ENCODE results near the gene GALNT2.

The GALNT2 gene

GRCh38 chr1:230233786-230234185 is 166.7 kb downstream of the GALNT2 start:
- FAIRE-seq, result no peak
- TF ChIP-seq PAX5 (IDR thresholded peaks at IDR 0.05; ENCODE audit: insufficient read depth, low read length, severe bottlenecking) (no peak), POLR2AphosphoS5 (IDR thresholded peaks at IDR 0.05; ENCODE audit: low read depth, low read length) (no peak), POLR2A (IDR thresholded peaks at IDR 0.05; ENCODE audit: low read depth, low read length) (no peak), TAF1 (IDR thresholded peaks at IDR 0.05; ENCODE audit: low read depth, low read length) (no peak), POU2F2 (IDR thresholded peaks at IDR 0.05; ENCODE audit: low read depth, low read length) (no peak), SPI1 (IDR thresholded peaks at IDR 0.05; ENCODE audit: low read depth, low read length) (no peak)
- DNase-seq (ENCODE audit: insufficient read length, low spot score), result no peak

- FAIRE-seq (no peak), DNase-seq (ENCODE audit: insufficient read length, low spot score) (no peak)
- TF ChIP-seq TAF1 (IDR thresholded peaks at IDR 0.05; ENCODE audit: low read depth, low read length), result no peak
- no peak for TF ChIP-seq PAX5 (IDR thresholded peaks at IDR 0.05; ENCODE audit: insufficient read depth, low read length, severe bottlenecking)
- no peak for TF ChIP-seq SPI1 (IDR thresholded peaks at IDR 0.05; ENCODE audit: low read depth, low read length)
- no peak for TF ChIP-seq POU2F2 (IDR thresholded peaks at IDR 0.05; ENCODE audit: low read depth, low read length)
- no peak for TF ChIP-seq POLR2AphosphoS5 (IDR thresholded peaks at IDR 0.05; ENCODE audit: low read depth, low read length)
- no peak for TF ChIP-seq POLR2A (IDR thresholded peaks at IDR 0.05; ENCODE audit: low read depth, low read length)
Measured at GRCh38 chr1:230235876-230236275, 168.8 kb downstream of the GALNT2 start.

GRCh38 chr1:230236301-230237008 is 169.4 kb downstream of the GALNT2 start:
- TF ChIP-seq PAX5 (IDR thresholded peaks at IDR 0.05; ENCODE audit: insufficient read depth, low read length, severe bottlenecking) (no peak), POU2F2 (IDR thresholded peaks at IDR 0.05; ENCODE audit: low read depth, low read length) (no peak)
- FAIRE-seq, result no peak
- DNase-seq (ENCODE audit: insufficient read length, low spot score), result no peak

- DNase-seq (ENCODE audit: insufficient read length, low spot score) (no peak), FAIRE-seq (no peak)
- TF ChIP-seq POLR2AphosphoS5 (IDR thresholded peaks at IDR 0.05; ENCODE audit: low read depth, low read length) (no peak), POLR2A (IDR thresholded peaks at IDR 0.05; ENCODE audit: low read depth, low read length) (no peak), TAF1 (IDR thresholded peaks at IDR 0.05; ENCODE audit: low read depth, low read length) (no peak), PAX5 (IDR thresholded peaks at IDR 0.05; ENCODE audit: insufficient read depth, low read length, severe bottlenecking) (no peak), SPI1 (IDR thresholded peaks at IDR 0.05; ENCODE audit: low read depth, low read length) (no peak), POU2F2 (IDR thresholded peaks at IDR 0.05; ENCODE audit: low read depth, low read length) (no peak)
Measured at GRCh38 chr1:230237009-230237370, 170.0 kb downstream of the GALNT2 start.

GRCh38 chr1:230237805-230238204 is 170.8 kb downstream of the GALNT2 start:
- DNase-seq (ENCODE audit: insufficient read length, low spot score) (no peak), FAIRE-seq (no peak)
- TF ChIP-seq PAX5 (IDR thresholded peaks at IDR 0.05; ENCODE audit: insufficient read depth, low read length, severe bottlenecking) (no peak), TAF1 (IDR thresholded peaks at IDR 0.05; ENCODE audit: low read depth, low read length) (no peak), POLR2A (IDR thresholded peaks at IDR 0.05; ENCODE audit: low read depth, low read length) (no peak), POU2F2 (IDR thresholded peaks at IDR 0.05; ENCODE audit: low read depth, low read length) (no peak), SPI1 (IDR thresholded peaks at IDR 0.05; ENCODE audit: low read depth, low read length) (no peak), POLR2AphosphoS5 (IDR thresholded peaks at IDR 0.05; ENCODE audit: low read depth, low read length) (no peak)

GRCh38 chr1:230240446-230241086 is 173.5 kb downstream of the GALNT2 start:
- no peak for FAIRE-seq
- no peak for DNase-seq (ENCODE audit: insufficient read length, low spot score)
- TF ChIP-seq POLR2A (IDR thresholded peaks at IDR 0.05; ENCODE audit: low read depth, low read length) (no peak), TAF1 (IDR thresholded peaks at IDR 0.05; ENCODE audit: low read depth, low read length) (no peak), POU2F2 (IDR thresholded peaks at IDR 0.05; ENCODE audit: low read depth, low read length) (no peak), POLR2AphosphoS5 (IDR thresholded peaks at IDR 0.05; ENCODE audit: low read depth, low read length) (no peak), SPI1 (IDR thresholded peaks at IDR 0.05; ENCODE audit: low read depth, low read length) (no peak), PAX5 (IDR thresholded peaks at IDR 0.05; ENCODE audit: insufficient read depth, low read length, severe bottlenecking) (no peak)

- FAIRE-seq (peak; percentile 20), DNase-seq (ENCODE audit: insufficient read length, low spot score) (no peak)
- no peak for TF ChIP-seq POLR2A (IDR thresholded peaks at IDR 0.05; ENCODE audit: low read depth, low read length)
- no peak for TF ChIP-seq TAF1 (IDR thresholded peaks at IDR 0.05; ENCODE audit: low read depth, low read length)
- no peak for TF ChIP-seq PAX5 (IDR thresholded peaks at IDR 0.05; ENCODE audit: insufficient read depth, low read length, severe bottlenecking)
- no peak for TF ChIP-seq POU2F2 (IDR thresholded peaks at IDR 0.05; ENCODE audit: low read depth, low read length)
- no peak for TF ChIP-seq POLR2AphosphoS5 (IDR thresholded peaks at IDR 0.05; ENCODE audit: low read depth, low read length)
- TF ChIP-seq SPI1 (IDR thresholded peaks at IDR 0.05; ENCODE audit: low read depth, low read length), result no peak
Measured at GRCh38 chr1:230242326-230242725, 175.3 kb downstream of the GALNT2 start.

- FAIRE-seq, result no peak
- TF ChIP-seq POU2F2 (IDR thresholded peaks at IDR 0.05; ENCODE audit: low read depth, low read length), result no peak
- no peak for TF ChIP-seq SPI1 (IDR thresholded peaks at IDR 0.05; ENCODE audit: low read depth, low read length)
- no peak for TF ChIP-seq TAF1 (IDR thresholded peaks at IDR 0.05; ENCODE audit: low read depth, low read length)
- no peak for TF ChIP-seq POLR2A (IDR thresholded peaks at IDR 0.05; ENCODE audit: low read depth, low read length)
- TF ChIP-seq POLR2AphosphoS5 (IDR thresholded peaks at IDR 0.05; ENCODE audit: low read depth, low read length), result no peak
- no peak for TF ChIP-seq PAX5 (IDR thresholded peaks at IDR 0.05; ENCODE audit: insufficient read depth, low read length, severe bottlenecking)
Measured at GRCh38 chr1:230243146-230243545, 176.1 kb downstream of the GALNT2 start.

GRCh38 chr1:230243583-230244353 is 176.7 kb downstream of the GALNT2 start:
- FAIRE-seq, result no peak
- no peak for TF ChIP-seq TAF1 (IDR thresholded peaks at IDR 0.05; ENCODE audit: low read depth, low read length)
- TF ChIP-seq PAX5 (IDR thresholded peaks at IDR 0.05; ENCODE audit: insufficient read depth, low read length, severe bottlenecking), result no peak
- no peak for TF ChIP-seq POLR2AphosphoS5 (IDR thresholded peaks at IDR 0.05; ENCODE audit: low read depth, low read length)
- TF ChIP-seq SPI1 (IDR thresholded peaks at IDR 0.05; ENCODE audit: low read depth, low read length), result no peak
- no peak for TF ChIP-seq POLR2A (IDR thresholded peaks at IDR 0.05; ENCODE audit: low read depth, low read length)
- no peak for TF ChIP-seq POU2F2 (IDR thresholded peaks at IDR 0.05; ENCODE audit: low read depth, low read length)

More at GRCh38 chr1:230243146-230243545, 176.1 kb downstream of the GALNT2 start:
- DNase-seq (ENCODE audit: insufficient read length, low spot score), result no peak

More at GRCh38 chr1:230243583-230244353, 176.7 kb downstream of the GALNT2 start:
- DNase-seq (ENCODE audit: insufficient read length, low spot score), result no peak
